Measurements from ENCODE around the gene VAT1.

Gene VAT1

GRCh38 chr17:42967925-42968324 is 54.3 kb downstream of the VAT1 start:
- DNase-seq = no peak
